Measurements from ENCODE around the gene TMOD4. TPM values are rescaled to one million over a fixed set of nuclear protein-coding genes. Genes with fewer than 3 reads are reported as not detected.

The TMOD4 gene
- total RNA-seq, 1 donor from 2014 or later: 1.1 TPM

DNA sequence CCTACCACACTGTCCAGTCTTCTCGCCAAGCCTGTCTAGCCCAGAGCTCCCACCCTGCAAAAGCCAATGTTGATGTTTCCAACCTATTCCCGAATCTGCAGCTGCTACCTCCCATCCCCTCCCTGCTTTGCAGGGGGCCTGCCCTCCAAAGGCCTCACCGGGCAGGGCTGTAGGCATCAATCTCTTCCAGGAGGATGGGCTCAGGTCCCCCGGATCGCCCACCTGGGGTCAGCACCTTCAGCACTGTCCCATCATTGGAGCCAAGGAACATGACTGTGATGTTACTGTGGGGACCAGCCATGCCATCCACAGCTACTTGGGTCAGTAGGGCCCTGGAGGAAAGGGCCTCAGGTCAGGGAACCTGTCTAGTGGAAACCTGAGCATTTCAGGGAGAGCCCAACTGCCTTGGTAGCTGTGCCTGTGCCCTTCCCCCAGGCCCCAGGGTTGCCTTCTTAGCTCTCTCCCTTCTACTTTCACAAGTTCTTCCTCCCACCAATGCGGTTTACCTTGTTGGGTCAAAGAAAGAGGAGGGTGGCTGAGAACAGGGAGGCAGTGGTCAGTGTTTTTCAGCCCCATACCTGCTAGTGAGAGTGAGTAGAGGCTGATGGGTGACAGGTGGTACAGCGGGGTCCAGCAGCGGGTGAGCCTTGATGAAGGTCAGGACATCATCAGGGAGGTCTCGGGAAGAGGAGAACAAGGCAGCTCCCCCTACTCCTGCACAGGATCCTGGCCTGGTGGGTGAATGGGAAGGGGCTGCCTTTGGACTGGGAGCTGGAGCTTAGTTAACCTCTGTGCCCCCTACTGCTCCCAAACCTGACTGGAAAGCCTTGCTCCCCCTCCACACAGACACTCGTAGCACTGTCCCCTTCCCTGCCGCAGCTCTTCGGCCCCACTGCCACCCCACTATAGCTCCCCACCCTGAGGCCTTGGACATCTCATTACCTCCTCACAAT lies 40.1 kb downstream of the TMOD4 start:
- Mint-ChIP-seq H3K9me3 (ENCODE audit: unreplicated experiment) (no peaks in the 10 kb centered on the region), H3K27ac (ENCODE audit: unreplicated experiment) (no peak overlapping the region), H3K4me1 (ENCODE audit: unreplicated experiment) (peaks cover 17% of the 10 kb centered on the region), H3K4me3 (ENCODE audit: unreplicated experiment) (no peak overlapping the region), H3K36me3 (ENCODE audit: low read depth, unreplicated experiment) (peaks cover 56% of the 10 kb centered on the region), H3K27me3 (ENCODE audit: unreplicated experiment) (peaks cover 23% of the 10 kb centered on the region)
- TF ChIP-seq, protein P1, sequence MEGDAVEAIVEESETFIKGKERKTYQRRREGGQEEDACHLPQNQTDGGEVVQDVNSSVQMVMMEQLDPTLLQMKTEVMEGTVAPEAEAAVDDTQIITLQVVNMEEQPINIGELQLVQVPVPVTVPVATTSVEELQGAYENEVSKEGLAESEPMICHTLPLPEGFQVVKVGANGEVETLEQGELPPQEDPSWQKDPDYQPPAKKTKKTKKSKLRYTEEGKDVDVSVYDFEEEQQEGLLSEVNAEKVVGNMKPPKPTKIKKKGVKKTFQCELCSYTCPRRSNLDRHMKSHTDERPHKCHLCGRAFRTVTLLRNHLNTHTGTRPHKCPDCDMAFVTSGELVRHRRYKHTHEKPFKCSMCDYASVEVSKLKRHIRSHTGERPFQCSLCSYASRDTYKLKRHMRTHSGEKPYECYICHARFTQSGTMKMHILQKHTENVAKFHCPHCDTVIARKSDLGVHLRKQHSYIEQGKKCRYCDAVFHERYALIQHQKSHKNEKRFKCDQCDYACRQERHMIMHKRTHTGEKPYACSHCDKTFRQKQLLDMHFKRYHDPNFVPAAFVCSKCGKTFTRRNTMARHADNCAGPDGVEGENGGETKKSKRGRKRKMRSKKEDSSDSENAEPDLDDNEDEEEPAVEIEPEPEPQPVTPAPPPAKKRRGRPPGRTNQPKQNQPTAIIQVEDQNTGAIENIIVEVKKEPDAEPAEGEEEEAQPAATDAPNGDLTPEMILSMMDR (IDR thresholded peaks at IDR 0.05; ENCODE audit: unreplicated experiment): no peak
- no peak for DNase-seq (ENCODE audit: low spot score)

- H3K27ac Mint-ChIP-seq (ENCODE audit: unreplicated experiment): no peak overlapping the region
- peak overlapping the region; percentile 26 for H3K4me3 Mint-ChIP-seq (ENCODE audit: unreplicated experiment)
- no peaks in the 10 kb centered on the region for H3K9me3 Mint-ChIP-seq (ENCODE audit: unreplicated experiment)
- TF ChIP-seq, protein P1 (IDR thresholded peaks at IDR 0.05; ENCODE audit: unreplicated experiment): no peak
- DNase-seq (ENCODE audit: low spot score): no peak
- peaks cover 51% of the 10 kb centered on the region for H3K36me3 Mint-ChIP-seq (ENCODE audit: low read depth, unreplicated experiment)
- H3K27me3 Mint-ChIP-seq (ENCODE audit: unreplicated experiment): peaks cover 23% of the 10 kb centered on the region
- H3K4me1 Mint-ChIP-seq (ENCODE audit: unreplicated experiment): peaks cover 21% of the 10 kb centered on the region
Measured at GRCh38 chr1:151134991-151135390, 40.8 kb downstream of the TMOD4 start.

GRCh38 chr1:151134396-151134795 lies 41.4 kb downstream of the TMOD4 start:
- Mint-ChIP-seq H3K4me3 (ENCODE audit: unreplicated experiment) (peak overlapping the region; percentile 26), H3K36me3 (ENCODE audit: low read depth, unreplicated experiment) (peaks cover 45% of the 10 kb centered on the region), H3K9me3 (ENCODE audit: unreplicated experiment) (no peaks in the 10 kb centered on the region), H3K27ac (ENCODE audit: unreplicated experiment) (peak overlapping the region; percentile 62), H3K27me3 (ENCODE audit: unreplicated experiment) (peaks cover 22% of the 10 kb centered on the region), H3K4me1 (ENCODE audit: unreplicated experiment) (peaks cover 21% of the 10 kb centered on the region)
- TF ChIP-seq, protein P1 (IDR thresholded peaks at IDR 0.05; ENCODE audit: unreplicated experiment): no peak
- no peak for DNase-seq (ENCODE audit: low spot score)

DNA sequence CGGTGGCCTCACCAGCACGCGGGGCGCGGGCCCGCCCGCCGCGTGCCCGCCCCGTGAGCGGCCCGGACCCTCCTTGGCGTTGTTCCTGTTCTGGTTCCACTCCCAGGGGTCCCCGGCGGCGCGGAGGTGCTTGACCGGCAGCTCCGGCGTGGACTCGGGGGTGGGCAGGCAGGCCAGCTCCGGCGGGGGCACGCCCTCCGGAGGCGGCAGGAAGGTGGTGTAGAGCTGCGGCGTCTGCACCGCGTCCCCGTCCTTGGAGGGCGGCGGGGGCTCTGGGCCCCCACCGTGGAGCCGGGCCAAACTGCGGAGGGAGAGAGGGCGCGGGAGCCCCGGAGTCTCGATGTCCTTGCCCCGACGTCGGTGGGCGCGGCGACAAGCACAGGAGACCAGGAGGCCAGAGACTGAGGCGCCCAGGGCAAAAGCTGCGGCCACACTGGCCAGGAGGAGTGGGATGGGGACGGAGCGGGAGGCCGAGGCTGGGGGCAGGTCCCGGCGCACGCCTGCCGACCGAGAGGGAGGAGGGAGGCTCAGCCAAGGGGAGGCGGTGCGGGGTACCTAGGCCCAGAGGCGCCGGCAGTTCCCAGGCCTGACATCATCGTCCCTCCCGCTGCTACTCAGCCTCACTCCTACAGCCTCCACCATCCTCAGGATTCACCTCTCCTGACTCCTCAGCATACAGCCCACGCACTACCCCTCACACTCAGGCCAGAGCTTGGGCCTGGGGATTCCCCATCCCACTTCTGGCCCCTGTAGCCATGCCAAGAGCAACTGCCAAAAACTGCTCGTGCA lies 42.6 kb downstream of the TMOD4 start:
- Mint-ChIP-seq H3K4me1 (ENCODE audit: unreplicated experiment) (peaks cover 21% of the 10 kb centered on the region), H3K4me3 (ENCODE audit: unreplicated experiment) (no peak overlapping the region), H3K36me3 (ENCODE audit: low read depth, unreplicated experiment) (peaks cover 39% of the 10 kb centered on the region), H3K27ac (ENCODE audit: unreplicated experiment) (no peak overlapping the region), H3K9me3 (ENCODE audit: unreplicated experiment) (no peaks in the 10 kb centered on the region), H3K27me3 (ENCODE audit: unreplicated experiment) (peaks cover 19% of the 10 kb centered on the region)
- TF ChIP-seq, protein P1 (IDR thresholded peaks at IDR 0.05; ENCODE audit: unreplicated experiment): no peak
- DNase-seq (ENCODE audit: low spot score): no peak
